Adrenal gland (tissue), 12 donors: ENCODE results near the gene RAB9B. TPM values are rescaled to one million over a fixed set of nuclear protein-coding genes. Genes with fewer than 3 reads are reported as not detected.

Source experiments
- DNase-seq, 7 donors: peaks; one replicate each; pipeline ENCODE4 v3.0.0-alpha.2; 2019 to 2020
- H3K27ac ChIP-seq, 5 donors: fragments of 200-600 bp; sonication (generic) in 4 of 5; 1 replicate in 3 of 5; 2 replicates in 2 of 5; pipeline versions ENCODE4 v1.5.1 to v1.8.0; 2016 to 2020; ENCODE audit warnings: mild to moderate bottlenecking in 1 of 5
- H3K27me3 ChIP-seq: fragments of 200-600 bp; 2 replicates; pipeline ENCODE4 v1.8.0; 2021
- H3K36me3 ChIP-seq, 2 donors: fragments of 200-600 bp; replicated peaks in 1 of 2; 1 replicate in 1 of 2; 2 replicates in 1 of 2; pipeline versions ENCODE4 v1.5.1 to v1.8.0; 2018 to 2022
- H3K4me1 ChIP-seq, 2 donors: fragments of 200-600 bp; replicated peaks in 1 of 2; 1 replicate in 1 of 2; 2 replicates in 1 of 2; pipeline versions ENCODE4 v1.5.1 to v1.8.0; 2018 to 2021
- H3K4me3 ChIP-seq, 4 donors: fragments of 200-600 bp; sonication (generic) in 3 of 4; one replicate each; pipeline ENCODE4 v1.5.1; 2016 to 2018
- H3K9me3 ChIP-seq, 3 donors: fragments of 200-600 bp; sonication (generic) in 1 of 3; replicated peaks in 1 of 3; 1 replicate in 2 of 3; 2 replicates in 1 of 3; pipeline versions ENCODE4 v1.5.1 to v1.8.0; 2016 to 2021
- CTCF ChIP-seq, 6 experiments: fragments of 450-650 bp in 4 of 6; fragments of 200-600 bp in 2 of 6; sonication (generic) in 1 of 6; IDR thresholded peaks; 1 replicate in 5 of 6; 2 replicates in 1 of 6; pipeline versions ENCODE4 v1.5.1 to v1.8.0; 2016 to 2021; ENCODE audit warnings: antibody characterized with exemption in 6 of 6, mild to moderate bottlenecking in 2 of 6, moderate library complexity in 1 of 6
- POLR2A ChIP-seq, 2 donors: fragments of 450-650 bp; IDR thresholded peaks; one replicate each; pipeline ENCODE4 v1.6.1; 2017; ENCODE audit warnings: antibody characterized with exemption in 2 of 2, mild to moderate bottlenecking in 2 of 2, moderate library complexity in 1 of 2
- WGBS, 4 donors: extraction: QIAGEN DNeasy Blood & Tissue Kit in 2 of 4; methylation state at CpG; one replicate each; pipeline versions ENCODE4 v1.1.5 to v1.1.7; 2013 to 2017; 5-methylcytosine and 5-hydroxymethylcytosine counted together
- intact Hi-C, 2 donors: fragments of 100-400 bp; cut with DNase I; formaldehyde crosslinking; loops; one replicate each; pipeline versions ENCODE4 v1.14.1 to v1.15.0; 2022 to 2023
- polyA plus RNA-seq, 3 donors: library from polyadenylated mRNA; stranded (reverse); fragments of 200-250 nt in 2 of 3; fragments of 350-450 nt in 1 of 3; fragmentation: Illumina TruSeq in 1 of 3; extraction: RNeasy Lipid Tissue Mini Kit (QIAGEN cat#74804) in 1 of 3; gene quantifications; one replicate each; pipeline ENCODE4 v1.2.3, GENCODE V29; 2013 to 2014
- total RNA-seq, 9 donors: library from RNA; depleted of rRNA in 4 of 9; stranded (reverse); fragments of >200 nt in 4 of 9; fragments of 120-200 nt in 1 of 9; fragmentation: NEBNext Ultra II Directional in 1 of 9; extraction: Animal tissue kit (Norgen Biotek cat#: 25700) in 1 of 9; gene quantifications; one replicate each; pipeline versions ENCODE4 v1.1.0 to v1.2.4, GENCODE V29; 2013 to 2023
- donor health status: healthy with polysubstance abuse.
- donor health status: Bipolar disorder and iron deficiency.
- donor health status: DM: yes; HTN: yes; CAD: no.
- donor health status: DM: no; HTN: no; CAD: no.
- donor health status: DM: no; HTN: no; CAD: no.
- donor health status: DM: yes; HTN: yes; CAD: no.

The RAB9B gene
- total and polyA plus RNA-seq, 12 donors = 0.09 to 6.3 (median 1.9) TPM

- no peak for TF ChIP-seq CTCF (IDR thresholded peaks at IDR 0.05)
- TF ChIP-seq POLR2A (IDR thresholded peaks at IDR 0.05) = no peak
- Histone ChIP-seq H3K27me3 (peaks cover 19% of the 10 kb centered on the region), H3K27ac (no peak overlapping the region), H3K9me3 (no peaks in the 10 kb centered on the region), H3K4me1 (no peaks in the 10 kb centered on the region), H3K36me3 (no peaks in the 10 kb centered on the region), H3K4me3 (no peak overlapping the region)
- intact Hi-C loops = no loop called here
- WGBS, 4 donors = 58 to 76% (median 65%) methylated on average over 1 of the region's 1 CpG
- DNase-seq = no peak
Measured at GRCh38 chrX:103849558-103849957, 17.5 kb upstream of the RAB9B start.

GRCh38 chrX:103847174-103847870 lies 15.3 kb upstream of the RAB9B start:
- no peaks in the 10 kb centered on the region for H3K9me3 ChIP-seq
- H3K4me3 ChIP-seq = no peak overlapping the region
- 29 to 49% (median 33%) methylated on average over 5 of the region's 5 CpGs for WGBS, 4 donors
- no peak for TF ChIP-seq POLR2A (IDR thresholded peaks at IDR 0.05)
- no peak for TF ChIP-seq CTCF (IDR thresholded peaks at IDR 0.05)
- no peak overlapping the region for H3K27ac ChIP-seq
- no peaks in the 10 kb centered on the region for H3K36me3 ChIP-seq
- intact Hi-C loops = no loop called here
- H3K4me1 ChIP-seq = no peaks in the 10 kb centered on the region
- H3K27me3 ChIP-seq = peaks cover 12% of the 10 kb centered on the region
- no peak for DNase-seq

GRCh38 chrX:103846386-103846785 lies 14.3 kb upstream of the RAB9B start:
- TF ChIP-seq POLR2A (IDR thresholded peaks at IDR 0.05) = no peak
- no peak for TF ChIP-seq CTCF (IDR thresholded peaks at IDR 0.05)
- intact Hi-C loops = no loop called here
- Histone ChIP-seq H3K27ac (no peak overlapping the region), H3K4me3 (no peak overlapping the region), H3K9me3 (no peaks in the 10 kb centered on the region), H3K4me1 (no peaks in the 10 kb centered on the region), H3K36me3 (no peaks in the 10 kb centered on the region), H3K27me3 (peaks cover 12% of the 10 kb centered on the region)
- no peak for DNase-seq

DNA sequence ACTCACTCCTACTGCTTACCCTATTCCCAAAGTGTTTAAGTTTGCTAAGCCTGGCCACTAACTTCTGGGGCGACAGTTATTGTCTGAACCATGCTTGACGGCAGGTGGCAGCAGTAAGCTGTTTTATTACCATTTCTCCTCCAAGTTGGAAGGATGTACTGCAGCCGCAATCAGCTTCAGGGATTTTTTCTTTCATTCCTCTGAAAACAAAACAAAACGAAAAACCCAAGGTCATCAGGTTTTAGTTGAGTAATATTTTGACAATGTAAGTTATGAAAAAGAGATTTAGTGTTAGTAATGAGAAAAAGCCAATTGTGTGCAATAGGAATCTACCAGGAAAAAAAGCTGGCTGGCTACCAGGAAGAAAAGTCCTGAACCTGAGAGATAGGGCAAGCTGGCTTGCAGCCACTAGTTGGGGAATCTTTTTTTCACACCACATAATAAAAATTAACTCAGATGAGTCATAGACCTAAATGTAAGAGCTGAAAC lies 13.2 kb upstream of the RAB9B start:
- H3K27ac ChIP-seq = no peak overlapping the region
- intact Hi-C loops = no loop called here

More for the DNA sequence above, 13.2 kb upstream of the RAB9B start:
- H3K4me1 ChIP-seq = no peaks in the 10 kb centered on the region
- H3K4me3 ChIP-seq = no peak overlapping the region
- H3K36me3 ChIP-seq = no peaks in the 10 kb centered on the region
- H3K27me3 ChIP-seq = peaks cover 1% of the 10 kb centered on the region
- 0 to 1% (median 0%) methylated on average over 4 of the region's 4 CpGs for WGBS, 4 donors
- H3K9me3 ChIP-seq = no peaks in the 10 kb centered on the region
- peak; percentile 54 to 68 (median 65) for TF ChIP-seq CTCF (IDR thresholded peaks at IDR 0.05)
- TF ChIP-seq POLR2A (IDR thresholded peaks at IDR 0.05) = no peak
- peak; percentile 66 to 83 (median 72) for DNase-seq
